HG03159 (cell line): ENCODE measurements around the gene CNTN5.

Experiments
- ATAC-seq: cut with Tn5 transposase; IDR thresholded peaks from one replicate; pipeline ENCODE4 v1.9.1; 2021; ENCODE audit warnings: mild to moderate bottlenecking, moderate library complexity; ENCODE audit not compliant: unreplicated experiment

Gene CNTN5

GRCh38 chr11:100396266-100396665, 1375.5 kb downstream of the CNTN5 start:
- no peak for ATAC-seq

- no peak for ATAC-seq
Observed at GRCh38 chr11:100397401-100397800, 1376.7 kb downstream of the CNTN5 start.

DNA sequence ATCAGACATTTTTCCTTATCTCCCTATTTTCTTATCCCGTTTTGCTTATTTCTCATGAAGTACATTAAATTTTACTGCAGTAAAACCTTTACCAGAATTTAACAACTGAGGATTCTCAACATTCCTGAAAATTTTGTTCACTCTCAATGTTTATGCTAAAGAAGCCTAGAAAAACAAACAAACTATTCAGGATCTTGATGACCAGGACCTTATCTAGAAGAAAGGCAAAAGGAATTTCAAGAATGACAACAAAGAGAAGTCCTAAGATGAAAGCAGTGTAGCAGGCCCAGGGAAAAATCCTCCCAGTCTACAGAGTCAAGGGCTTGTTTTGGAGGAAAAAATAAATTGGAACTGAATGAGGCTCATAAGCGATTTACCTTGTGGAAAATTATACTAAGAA, 1383.1 kb downstream of the CNTN5 start:
- ATAC-seq = no peak

DNA sequence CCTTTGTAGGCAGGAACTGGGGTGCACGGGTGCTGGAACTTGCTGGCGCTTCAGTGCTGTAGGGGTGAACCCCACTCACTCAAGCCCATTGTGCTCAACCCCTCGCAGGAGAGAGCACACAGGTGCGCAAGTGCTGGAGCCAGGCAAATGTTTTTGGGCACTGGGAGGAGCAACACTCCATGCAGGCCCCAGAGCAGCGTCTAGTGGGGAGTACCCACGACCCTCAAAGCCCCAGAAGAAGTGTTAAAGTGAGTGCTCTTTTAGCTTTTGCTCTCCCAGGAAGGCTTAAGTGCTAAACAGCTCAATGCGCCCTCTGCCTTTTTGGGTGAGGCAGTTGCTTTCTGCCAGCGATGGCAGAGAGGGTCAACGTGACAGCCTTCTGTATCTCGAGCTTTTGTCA, 1384.2 kb downstream of the CNTN5 start:
- ATAC-seq = no peak
